HG02943 (cell line): ENCODE data around the gene KIF17.
"Not testable (repeated sequence)": the region's sequence is repeated elsewhere in the genome, so short reads cannot be mapped to it uniquely, and the experiment has no call there.

Experiments used
- ATAC-seq: cut with Tn5 transposase; IDR thresholded peaks from one replicate; pipeline ENCODE4 v1.9.1; 2021; ENCODE audit warnings: mild to moderate bottlenecking, low read depth, moderate library complexity; ENCODE audit not compliant: unreplicated experiment

Gene KIF17

GRCh38 chr1:20695515-20695914 lies 22.3 kb downstream of the KIF17 start:
- no peak for ATAC-seq

- no peak for ATAC-seq
Measured at GRCh38 chr1:20693623-20694022, 24.2 kb downstream of the KIF17 start.

- ATAC-seq = no peak
Measured at GRCh38 chr1:20691872-20692271, 25.9 kb downstream of the KIF17 start.

GRCh38 chr1:20689645-20690056 lies 28.2 kb downstream of the KIF17 start:
- ATAC-seq = no peak

GRCh38 chr1:20686883-20687725 lies 30.7 kb downstream of the KIF17 start:
- ATAC-seq = no peak

- no peak for ATAC-seq
Measured at GRCh38 chr1:20685741-20686140, 32.1 kb downstream of the KIF17 start.

- no peak for ATAC-seq
Measured at GRCh38 chr1:20685099-20685662, 32.6 kb downstream of the KIF17 start.

GRCh38 chr1:20684651-20685050 lies 33.2 kb downstream of the KIF17 start:
- no peak for ATAC-seq

GRCh38 chr1:20684050-20684620 lies 33.7 kb downstream of the KIF17 start:
- ATAC-seq = no peak

- no peak for ATAC-seq
Measured at GRCh38 chr1:20683614-20684013, 34.2 kb downstream of the KIF17 start.

- no peak for ATAC-seq
Measured at GRCh38 chr1:20682571-20683236, 35.1 kb downstream of the KIF17 start.

GRCh38 chr1:20681999-20682398 lies 35.8 kb downstream of the KIF17 start:
- ATAC-seq = no peak

- no peak for ATAC-seq
Measured at GRCh38 chr1:20680269-20680668, 37.5 kb downstream of the KIF17 start.

- no peak for ATAC-seq
Measured at GRCh38 chr1:20678599-20678998, 39.2 kb downstream of the KIF17 start.

- not testable (repeated sequence) for ATAC-seq
Measured at GRCh38 chr1:20673626-20674025, 44.2 kb downstream of the KIF17 start.

- no peak for ATAC-seq
Measured at GRCh38 chr1:20672265-20672632, 45.6 kb downstream of the KIF17 start.

- ATAC-seq = no peak
Measured at GRCh38 chr1:20670936-20671335, 46.9 kb downstream of the KIF17 start.

GRCh38 chr1:20668581-20668980 lies 49.2 kb downstream of the KIF17 start:
- ATAC-seq = no peak

- no peak for ATAC-seq
Measured at GRCh38 chr1:20666804-20667203, 51.0 kb downstream of the KIF17 start.

GRCh38 chr1:20666146-20666545 lies 51.7 kb downstream of the KIF17 start:
- no peak for ATAC-seq

GRCh38 chr1:20665726-20666125 lies 52.1 kb downstream of the KIF17 start:
- no peak for ATAC-seq
